IPS-15b (cell line): ENCODE data around the gene ELMO1.

Experiments used
- H3K27me3 ChIP-seq: one replicate; pipeline ENCODE4 v1.6.1; 2013; ENCODE audit warnings: low read length; ENCODE audit not compliant: control insufficient read depth, insufficient read depth
- H3K36me3 ChIP-seq: one replicate; pipeline ENCODE4 v1.6.1; 2013; ENCODE audit warnings: low read length; ENCODE audit not compliant: control insufficient read depth, insufficient read depth
- H3K4me1 ChIP-seq: one replicate; pipeline ENCODE4 v1.6.1; 2013; ENCODE audit warnings: mild to moderate bottlenecking, low read length; ENCODE audit not compliant: control insufficient read depth, insufficient read depth
- H3K4me3 ChIP-seq: one replicate; pipeline ENCODE4 v1.5.1; 2013; ENCODE audit warnings: low read depth, low read length
- H3K9ac ChIP-seq: one replicate; pipeline ENCODE4 v1.6.1; 2013; ENCODE audit warnings: low read depth, mild to moderate bottlenecking, low read length
- H3K9me3 ChIP-seq: one replicate; pipeline ENCODE4 v1.6.1; 2013; ENCODE audit warnings: mild to moderate bottlenecking, low read length; ENCODE audit not compliant: control insufficient read depth, insufficient read depth

Gene ELMO1

DNA sequence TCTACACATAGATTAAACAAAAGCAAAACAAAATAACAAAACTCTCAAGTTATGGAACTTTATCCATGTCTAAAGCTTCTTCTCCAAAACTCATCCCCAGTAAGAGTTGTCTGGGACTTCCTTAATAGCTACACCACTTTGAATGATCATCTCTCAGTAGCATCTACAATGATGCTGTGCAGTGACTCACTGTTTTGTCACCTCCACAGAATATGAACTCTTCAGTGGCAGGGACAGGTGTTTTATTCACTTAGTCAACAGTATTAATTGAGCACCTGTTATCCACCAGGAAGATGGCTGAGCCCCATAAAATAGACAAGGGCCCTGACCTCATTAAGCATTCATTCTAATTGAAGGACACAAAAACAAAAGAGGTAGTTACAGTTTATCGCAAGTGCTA, 350.7 kb downstream of the ELMO1 start:
- H3K36me3 ChIP-seq: no peaks in the 10 kb centered on the region
- H3K4me1 ChIP-seq: peaks cover 11% of the 10 kb centered on the region
- no peaks in the 10 kb centered on the region for H3K27me3 ChIP-seq
- H3K9ac ChIP-seq: no peak overlapping the region
- H3K4me3 ChIP-seq: no peak overlapping the region
- H3K9me3 ChIP-seq: no peaks in the 10 kb centered on the region

- H3K36me3 ChIP-seq: no peaks in the 10 kb centered on the region
- no peaks in the 10 kb centered on the region for H3K27me3 ChIP-seq
- H3K9me3 ChIP-seq: no peaks in the 10 kb centered on the region
- no peak overlapping the region for H3K4me3 ChIP-seq
- no peak overlapping the region for H3K9ac ChIP-seq
- peaks cover 11% of the 10 kb centered on the region for H3K4me1 ChIP-seq
These were observed 351.4 kb downstream of the ELMO1 start for GRCh38 chr7:37097276-37097675.

GRCh38 chr7:37096341-37096740, 352.3 kb downstream of the ELMO1 start:
- peaks cover 11% of the 10 kb centered on the region for H3K4me1 ChIP-seq
- no peaks in the 10 kb centered on the region for H3K36me3 ChIP-seq
- no peak overlapping the region for H3K9ac ChIP-seq
- no peak overlapping the region for H3K4me3 ChIP-seq
- no peaks in the 10 kb centered on the region for H3K27me3 ChIP-seq
- no peaks in the 10 kb centered on the region for H3K9me3 ChIP-seq

GRCh38 chr7:37095122-37095521, 353.5 kb downstream of the ELMO1 start:
- Histone ChIP-seq H3K36me3 (no peaks in the 10 kb centered on the region), H3K4me1 (peaks cover 11% of the 10 kb centered on the region), H3K27me3 (no peaks in the 10 kb centered on the region), H3K9ac (no peak overlapping the region), H3K9me3 (no peaks in the 10 kb centered on the region), H3K4me3 (no peak overlapping the region)

- no peaks in the 10 kb centered on the region for H3K9me3 ChIP-seq
- no peak overlapping the region for H3K9ac ChIP-seq
- no peaks in the 10 kb centered on the region for H3K36me3 ChIP-seq
- no peaks in the 10 kb centered on the region for H3K27me3 ChIP-seq
- peaks cover 6% of the 10 kb centered on the region for H3K4me1 ChIP-seq
- no peak overlapping the region for H3K4me3 ChIP-seq
These were observed 355.4 kb downstream of the ELMO1 start for GRCh38 chr7:37093257-37093656.

DNA sequence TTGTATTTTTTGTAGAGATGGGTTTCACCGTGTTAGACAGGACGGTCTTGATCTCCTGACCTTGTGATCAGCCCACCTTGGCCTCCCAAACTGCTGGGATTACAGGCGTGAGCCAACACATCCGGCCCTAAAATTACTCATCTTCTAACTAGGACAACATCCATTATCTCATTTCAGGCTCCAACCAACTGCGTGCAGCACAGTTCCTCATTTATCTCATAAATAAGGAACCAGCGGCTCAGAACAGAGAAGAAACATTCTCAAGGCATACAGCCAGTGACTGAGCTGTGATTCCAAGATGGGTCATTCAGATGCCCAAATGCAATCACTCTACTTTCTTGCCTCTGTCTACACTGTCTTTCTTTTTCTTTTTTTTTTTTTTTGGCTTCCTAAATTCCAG, 356.1 kb downstream of the ELMO1 start:
- no peaks in the 10 kb centered on the region for H3K36me3 ChIP-seq

DNA sequence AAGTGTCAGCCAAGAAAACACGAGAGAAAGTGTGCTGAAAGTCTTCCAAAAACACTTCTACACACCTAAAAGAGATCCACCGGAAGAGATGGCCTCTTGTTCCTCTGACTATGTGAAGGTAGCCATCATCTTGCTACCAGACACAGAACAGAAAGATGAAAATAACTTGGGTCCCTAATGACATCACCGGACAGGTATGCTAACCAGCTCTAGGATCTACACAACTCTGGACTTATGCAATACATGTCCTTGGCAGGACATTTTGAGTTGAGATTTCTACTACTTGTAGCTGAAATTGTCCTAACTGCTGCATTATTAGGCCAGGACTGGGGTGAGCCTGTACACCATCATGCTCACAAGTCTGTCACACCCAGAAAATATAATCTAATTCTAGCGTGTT, 358.7 kb downstream of the ELMO1 start:
- no peak overlapping the region for H3K4me3 ChIP-seq
- H3K9me3 ChIP-seq: no peaks in the 10 kb centered on the region
- no peak overlapping the region for H3K9ac ChIP-seq
- H3K4me1 ChIP-seq: no peaks in the 10 kb centered on the region
- H3K36me3 ChIP-seq: no peaks in the 10 kb centered on the region
- H3K27me3 ChIP-seq: no peaks in the 10 kb centered on the region

More for the DNA sequence above, 356.1 kb downstream of the ELMO1 start:
- peaks cover 6% of the 10 kb centered on the region for H3K4me1 ChIP-seq
- no peak overlapping the region for H3K9ac ChIP-seq
- no peaks in the 10 kb centered on the region for H3K27me3 ChIP-seq
- no peaks in the 10 kb centered on the region for H3K9me3 ChIP-seq
- H3K4me3 ChIP-seq: no peak overlapping the region

DNA sequence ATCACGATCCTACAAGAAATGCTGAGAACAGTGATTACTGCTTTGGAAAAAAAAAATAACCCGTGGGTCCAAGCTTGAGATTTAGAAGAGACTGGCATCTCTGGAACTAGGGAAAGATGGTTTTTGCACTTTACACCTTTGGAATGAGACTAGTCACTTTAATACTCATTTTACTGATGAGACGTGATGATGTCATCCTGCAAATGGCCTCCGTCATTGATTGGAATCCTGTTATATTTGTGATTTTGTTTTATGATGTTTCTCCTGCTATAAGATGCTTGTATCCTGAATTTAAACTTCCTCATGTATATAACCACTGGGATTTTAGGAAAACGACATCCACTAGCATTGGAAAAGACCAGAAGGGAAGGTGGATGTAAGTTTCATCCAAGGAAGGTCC, 363.1 kb downstream of the ELMO1 start:
- Histone ChIP-seq H3K9me3 (no peaks in the 10 kb centered on the region), H3K4me1 (no peaks in the 10 kb centered on the region)

DNA sequence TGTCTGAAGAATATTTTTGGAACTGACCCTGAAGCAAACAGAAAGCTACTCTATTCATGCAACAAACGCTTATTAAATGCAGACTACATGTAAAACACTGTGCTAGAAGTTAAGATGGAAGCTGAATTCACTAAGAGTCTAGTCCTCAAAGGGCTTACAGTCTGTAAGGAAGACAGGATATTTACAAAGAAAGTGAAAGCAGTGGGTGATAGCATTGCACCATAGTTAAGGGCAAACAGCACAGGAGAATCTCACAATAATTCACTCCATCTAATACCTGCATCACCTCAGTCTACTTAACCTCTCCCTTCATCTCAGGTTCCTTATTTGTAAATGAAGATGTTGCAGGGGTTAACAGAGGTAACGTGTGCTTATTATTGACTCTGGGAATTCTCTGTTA, 364.4 kb downstream of the ELMO1 start:
- Histone ChIP-seq H3K27me3 (no peaks in the 10 kb centered on the region), H3K36me3 (no peaks in the 10 kb centered on the region), H3K9ac (no peak overlapping the region), H3K4me3 (no peak overlapping the region), H3K4me1 (no peaks in the 10 kb centered on the region), H3K9me3 (no peaks in the 10 kb centered on the region)

More for the DNA sequence above, 363.1 kb downstream of the ELMO1 start:
- no peaks in the 10 kb centered on the region for H3K27me3 ChIP-seq
- no peak overlapping the region for H3K9ac ChIP-seq
- H3K36me3 ChIP-seq: no peaks in the 10 kb centered on the region
- no peak overlapping the region for H3K4me3 ChIP-seq

DNA sequence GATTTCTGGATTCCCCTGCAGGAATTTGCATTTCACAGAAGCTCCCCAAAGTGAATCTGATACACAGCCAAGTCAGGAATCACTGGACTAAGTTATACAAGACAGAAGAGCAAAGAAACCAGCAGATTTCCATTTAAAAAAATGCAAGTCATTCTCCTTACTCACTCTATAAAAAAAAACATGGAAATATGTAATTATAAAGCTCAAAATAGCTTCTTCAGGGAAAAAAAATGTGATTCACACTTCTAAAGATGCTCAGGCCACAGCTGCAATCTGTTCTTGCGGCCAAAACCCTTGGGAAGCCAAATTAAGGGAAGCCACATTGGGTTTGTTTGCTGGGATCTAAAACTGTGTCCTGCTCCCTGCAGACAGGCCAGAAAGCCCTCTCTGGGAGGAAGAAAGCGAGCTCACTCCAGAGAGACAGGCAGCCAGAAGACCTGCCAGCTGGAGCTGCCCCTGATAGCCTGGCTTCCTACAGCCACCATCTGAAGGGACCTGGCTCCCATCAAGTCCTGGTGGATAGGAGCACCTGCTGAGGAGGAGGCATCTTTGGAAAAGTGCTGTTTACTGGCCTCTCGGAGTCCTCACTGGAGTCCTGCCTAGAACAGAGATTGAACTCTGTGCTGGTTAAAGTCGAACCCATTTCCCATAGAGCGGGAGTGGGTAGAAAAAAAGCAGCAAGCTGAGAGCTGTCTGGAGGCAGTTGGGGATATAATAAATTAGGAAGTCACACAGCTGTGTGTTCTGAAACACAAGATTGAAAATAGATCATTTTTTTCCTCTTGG, 365.2 kb downstream of the ELMO1 start:
- no peaks in the 10 kb centered on the region for H3K4me1 ChIP-seq
- no peak overlapping the region for H3K4me3 ChIP-seq
- no peaks in the 10 kb centered on the region for H3K9me3 ChIP-seq
- no peaks in the 10 kb centered on the region for H3K27me3 ChIP-seq
- H3K36me3 ChIP-seq: no peaks in the 10 kb centered on the region
- no peak overlapping the region for H3K9ac ChIP-seq

DNA sequence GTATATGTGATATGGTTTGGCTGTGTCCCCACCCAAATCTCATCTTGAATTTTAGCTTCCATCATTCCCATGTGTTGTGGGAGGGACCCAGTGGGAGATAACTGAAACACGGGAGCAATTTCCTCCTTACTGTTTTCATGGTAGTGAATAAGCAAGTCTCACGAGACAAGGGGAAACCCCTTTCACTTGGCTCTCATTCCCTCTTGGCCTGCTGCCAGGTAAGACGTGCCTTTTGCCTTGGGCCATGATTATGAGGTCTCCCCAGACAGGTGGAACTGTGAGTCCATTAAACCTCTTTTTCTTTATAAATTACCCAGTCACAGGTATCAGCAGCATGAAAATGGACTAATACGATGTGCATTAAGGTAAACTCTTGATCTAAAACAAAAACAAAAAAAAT, 367.2 kb downstream of the ELMO1 start:
- Histone ChIP-seq H3K9ac (no peak overlapping the region), H3K36me3 (no peaks in the 10 kb centered on the region), H3K9me3 (no peaks in the 10 kb centered on the region), H3K4me3 (no peak overlapping the region), H3K4me1 (no peaks in the 10 kb centered on the region), H3K27me3 (no peaks in the 10 kb centered on the region)

DNA sequence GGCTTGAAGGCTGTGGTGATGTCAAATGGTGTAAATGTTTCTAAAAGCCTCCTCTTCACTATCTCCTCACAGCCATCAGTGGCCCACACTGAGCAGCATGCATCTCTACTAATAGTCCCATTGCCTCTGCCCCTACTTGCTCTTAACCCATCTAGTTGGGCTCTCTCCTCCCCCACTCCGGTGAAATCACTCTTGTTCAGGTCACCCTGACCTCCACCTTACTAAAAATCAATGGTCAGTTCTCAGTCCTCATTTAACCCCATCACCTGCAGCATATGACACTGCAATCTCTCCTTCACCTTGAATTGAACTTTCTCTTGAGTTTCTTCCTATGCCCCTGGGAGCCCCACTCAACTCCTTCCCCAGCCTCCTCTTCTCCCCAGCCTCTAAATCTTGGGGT, 369.2 kb downstream of the ELMO1 start:
- H3K36me3 ChIP-seq: no peaks in the 10 kb centered on the region
- no peak overlapping the region for H3K9ac ChIP-seq
- H3K4me1 ChIP-seq: no peaks in the 10 kb centered on the region
- no peaks in the 10 kb centered on the region for H3K27me3 ChIP-seq
- H3K4me3 ChIP-seq: no peak overlapping the region
- no peaks in the 10 kb centered on the region for H3K9me3 ChIP-seq
